Panc1 (cell line): Measurements from ENCODE around the gene JKAMP.

Experiments
- POLR2AphosphoS5 ChIP-seq: IDR thresholded peaks from 2 replicates; pipeline ENCODE4 v1.6.1; 2012; ENCODE audit warnings: mild to moderate bottlenecking, low read depth, low read length, moderate library complexity
- TF ChIP-seq, protein P1 (sequence below): fragments of 450-650 bp; IDR thresholded peaks from 2 replicates; pipeline ENCODE4 v1.5.1; 2017; ENCODE audit warnings: mild to moderate bottlenecking

DNA sequence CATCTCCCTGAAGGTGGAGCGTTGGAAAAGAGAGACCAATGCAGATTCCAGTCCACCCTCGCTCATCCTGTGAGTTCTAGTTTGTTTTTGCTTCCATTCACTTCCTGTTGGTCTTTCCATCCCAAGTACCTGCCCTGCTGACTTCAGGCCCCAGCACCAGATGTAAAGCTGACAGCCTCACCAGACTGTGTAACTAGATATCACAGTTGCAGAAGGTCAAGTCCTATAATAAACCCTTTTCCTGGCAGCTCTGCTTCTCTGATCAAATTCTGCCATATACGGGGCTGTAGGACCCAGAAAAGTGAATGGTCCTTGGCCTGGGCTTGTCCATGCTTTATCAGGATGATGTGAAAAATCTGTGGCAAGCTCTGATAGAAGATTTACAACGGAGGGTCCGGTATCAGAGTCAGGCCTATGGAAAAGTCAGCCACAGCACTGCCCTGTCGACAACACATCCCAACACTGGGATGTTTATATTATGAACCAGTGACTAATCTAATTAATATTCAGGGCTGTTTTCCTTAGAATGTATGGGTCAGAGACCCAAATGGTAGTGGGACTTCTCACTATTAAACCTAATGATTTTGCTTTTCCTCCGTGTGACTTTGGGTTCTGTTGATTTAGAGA is 50.2 kb downstream of the JKAMP start:
- TF ChIP-seq, protein P1, sequence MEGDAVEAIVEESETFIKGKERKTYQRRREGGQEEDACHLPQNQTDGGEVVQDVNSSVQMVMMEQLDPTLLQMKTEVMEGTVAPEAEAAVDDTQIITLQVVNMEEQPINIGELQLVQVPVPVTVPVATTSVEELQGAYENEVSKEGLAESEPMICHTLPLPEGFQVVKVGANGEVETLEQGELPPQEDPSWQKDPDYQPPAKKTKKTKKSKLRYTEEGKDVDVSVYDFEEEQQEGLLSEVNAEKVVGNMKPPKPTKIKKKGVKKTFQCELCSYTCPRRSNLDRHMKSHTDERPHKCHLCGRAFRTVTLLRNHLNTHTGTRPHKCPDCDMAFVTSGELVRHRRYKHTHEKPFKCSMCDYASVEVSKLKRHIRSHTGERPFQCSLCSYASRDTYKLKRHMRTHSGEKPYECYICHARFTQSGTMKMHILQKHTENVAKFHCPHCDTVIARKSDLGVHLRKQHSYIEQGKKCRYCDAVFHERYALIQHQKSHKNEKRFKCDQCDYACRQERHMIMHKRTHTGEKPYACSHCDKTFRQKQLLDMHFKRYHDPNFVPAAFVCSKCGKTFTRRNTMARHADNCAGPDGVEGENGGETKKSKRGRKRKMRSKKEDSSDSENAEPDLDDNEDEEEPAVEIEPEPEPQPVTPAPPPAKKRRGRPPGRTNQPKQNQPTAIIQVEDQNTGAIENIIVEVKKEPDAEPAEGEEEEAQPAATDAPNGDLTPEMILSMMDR: no peak
- no peak for TF ChIP-seq POLR2AphosphoS5
